Activated CD4-positive, alpha-beta T cell treated with anti-CD3 and anti-CD28 coated beads for 24 hours (primary cell): ENCODE results near the gene INPP5F.

Experiments used
- DNase-seq, 2 donors: peaks; one replicate each; pipeline ENCODE4 v3.0.0-alpha.2; 2020; ENCODE audit warnings: low read depth in 2 of 2

INPP5F gene

GRCh38 chr10:119817991-119818888 is 92.4 kb downstream of the INPP5F start:
- no peak for DNase-seq

- DNase-seq: no peak
These were observed 93.0 kb downstream of the INPP5F start for GRCh38 chr10:119818889-119819270.

GRCh38 chr10:119821182-119821581 is 95.3 kb downstream of the INPP5F start:
- DNase-seq: no peak

- DNase-seq: no peak
These were observed 98.4 kb downstream of the INPP5F start for GRCh38 chr10:119824299-119824698.

GRCh38 chr10:119826771-119827170 is 100.9 kb downstream of the INPP5F start:
- no peak for DNase-seq

GRCh38 chr10:119827430-119827829 is 101.6 kb downstream of the INPP5F start:
- no peak for DNase-seq

GRCh38 chr10:119829429-119829828 is 103.6 kb downstream of the INPP5F start:
- DNase-seq: no peak

- DNase-seq: no peak
These were observed 105.0 kb downstream of the INPP5F start for GRCh38 chr10:119830851-119831250.

GRCh38 chr10:119831656-119832055 is 105.8 kb downstream of the INPP5F start:
- DNase-seq: no peak

- DNase-seq: no peak
These were observed 107.1 kb downstream of the INPP5F start for GRCh38 chr10:119832951-119833350.

- DNase-seq: peak in 1 of 2 donors; percentile 5
These were observed 108.3 kb downstream of the INPP5F start for GRCh38 chr10:119834188-119834587.

- no peak for DNase-seq
These were observed 119.8 kb downstream of the INPP5F start for GRCh38 chr10:119845656-119846055.

GRCh38 chr10:119849031-119849789 is 123.4 kb downstream of the INPP5F start:
- no peak for DNase-seq

GRCh38 chr10:119849944-119850343 is 124.1 kb downstream of the INPP5F start:
- no peak for DNase-seq

GRCh38 chr10:119852277-119852676 is 126.4 kb downstream of the INPP5F start:
- no peak for DNase-seq

- DNase-seq: no peak
These were observed 127.0 kb downstream of the INPP5F start for GRCh38 chr10:119852822-119853221.

- no peak for DNase-seq
These were observed 127.7 kb downstream of the INPP5F start for GRCh38 chr10:119853574-119853973.

- DNase-seq: no peak
These were observed 132.2 kb downstream of the INPP5F start for GRCh38 chr10:119858063-119858462.

- DNase-seq: no peak
These were observed 133.8 kb downstream of the INPP5F start for GRCh38 chr10:119859420-119860258.

GRCh38 chr10:119860866-119861607 is 135.2 kb downstream of the INPP5F start:
- DNase-seq: no peak

- DNase-seq: no peak
These were observed 136.7 kb downstream of the INPP5F start for GRCh38 chr10:119862524-119862923.
